C4-2B (cell line): ENCODE data around the gene C3orf38.

Experiments
- H3K27ac ChIP-seq: fragments of 450-650 bp; 2 replicates; pipeline ENCODE4 v1.5.1; 2017
- CTCF ChIP-seq: fragments of 450-650 bp; conservative IDR thresholded peaks from 2 replicates; pipeline ENCODE4 v1.5.1; 2017; ENCODE audit warnings: mild to moderate bottlenecking
- ZFX ChIP-seq: fragments of 450-650 bp; IDR thresholded peaks from 2 replicates; pipeline ENCODE4 v1.6.1; 2017

Gene C3orf38

GRCh38 chr3:88189361-88189810, 39.6 kb downstream of the C3orf38 start:
- TF ChIP-seq CTCF: no peak
- TF ChIP-seq ZFX: no peak
- no peak overlapping the region for H3K27ac ChIP-seq

- no peak overlapping the region for H3K27ac ChIP-seq
- TF ChIP-seq CTCF (no peak), ZFX (no peak)
Measured at GRCh38 chr3:88191872-88192409, 42.2 kb downstream of the C3orf38 start.

- H3K27ac ChIP-seq: no peak overlapping the region
- TF ChIP-seq CTCF: no peak
- TF ChIP-seq ZFX: no peak
Measured at GRCh38 chr3:88192631-88193030, 42.9 kb downstream of the C3orf38 start.

- H3K27ac ChIP-seq: no peak overlapping the region
Measured at GRCh38 chr3:88195951-88196434, 46.2 kb downstream of the C3orf38 start.

GRCh38 chr3:88198121-88198520, 48.4 kb downstream of the C3orf38 start:
- no peak overlapping the region for H3K27ac ChIP-seq
- TF ChIP-seq ZFX (no peak), CTCF (no peak)

More at GRCh38 chr3:88195951-88196434, 46.2 kb downstream of the C3orf38 start:
- TF ChIP-seq CTCF: no peak
- TF ChIP-seq ZFX: no peak

- peak; percentile 86 for TF ChIP-seq CTCF
- no peak for TF ChIP-seq ZFX
- H3K27ac ChIP-seq: no peak overlapping the region
Measured at GRCh38 chr3:88203642-88204055, 53.9 kb downstream of the C3orf38 start.
